HepG2 (cell line): Measurements from ENCODE around the gene KRTAP10-2. TPM values are rescaled to one million over a fixed set of nuclear protein-coding genes. Genes with fewer than 3 reads are reported as not detected.
A peak's percentile ranks its signal among the peaks of the same experiment; 100 is the strongest.

ENCODE experiments used
- ATAC-seq: fragments of 200-7000 bp; cut with Tn5 transposase; 3 replicates; pipeline ENCODE4 v1.9.1; 2020; ENCODE audit warnings: mild to moderate bottlenecking, moderate library complexity
- BruUV-seq: library from RNA; stranded (reverse); fragments of 400-500 nt; replicated peaks from 2 replicates; lab custom pipeline; 2021; lab: Mats Ljungman, UMichigan
- CTCF ChIA-PET: fragments of 300-600 bp; formaldehyde crosslinking; extraction: SDS; loops from one replicate; lab custom pipeline; 2021; ENCODE audit warnings: low total read pairs, inconsistent platforms, low intra/inter-chr PET ratio; lab: Yijun Ruan, JAX
- POLR2A ChIA-PET: fragments of 350-600 bp; sonication (Branson Sonifier 250); formaldehyde crosslinking; loops from one replicate; lab custom pipeline; 2020; ENCODE audit warnings: antibody characterized with exemption, inconsistent platforms; lab: Yijun Ruan, JAX
- DNase-seq: peaks from one replicate; pipeline ENCODE4 v3.0.0-alpha.2; 2015; ENCODE audit warnings: low spot score
- FAIRE-seq: peaks from 3 replicates; lab custom pipeline; 2011; peaks lifted over from hg19 to GRCh38; lab: Jason Lieb, UNC
- H2AFZ ChIP-seq: one replicate; pipeline ENCODE4 v1.6.1; 2011; ENCODE audit warnings: low read length, inconsistent platforms
- H3K27ac ChIP-seq: fragments of 300-600 bp; 3 replicates; pipeline ENCODE4 v1.8.0; 2011; ENCODE audit warnings: mixed run types, mild to moderate bottlenecking, mixed read lengths, low read length, inconsistent platforms; ENCODE audit not compliant: insufficient read depth; ENCODE audit errors: extremely low read length
- H3K27me3 ChIP-seq, 2 experiments: fragments of 200-600 bp in 1 of 2; 2 replicates in 1 of 2; 3 replicates in 1 of 2; pipeline versions ENCODE4 v1.6.0 to v1.8.0; 2011; ENCODE audit warnings: low read length in 2 of 2, mild to moderate bottlenecking in 2 of 2, moderate library complexity in 2 of 2, inconsistent platforms in 1 of 2; ENCODE audit not compliant: insufficient read depth in 2 of 2, control insufficient read depth in 1 of 2
- H3K36me3 ChIP-seq, 2 experiments: fragments of 200-600 bp in 1 of 2; replicated peaks in 1 of 2; 2 replicates in 1 of 2; 3 replicates in 1 of 2; pipeline versions ENCODE4 v1.5.1 to v1.8.0; 2011; ENCODE audit warnings: low read length in 2 of 2, inconsistent platforms in 1 of 2; ENCODE audit not compliant: insufficient read depth in 2 of 2, control insufficient read depth in 1 of 2
- H3K4me1 ChIP-seq: 2 replicates; pipeline ENCODE4 v1.5.1; 2012; ENCODE audit warnings: low read length, inconsistent platforms; ENCODE audit not compliant: insufficient read depth
- H3K4me2 ChIP-seq: 2 replicates; pipeline ENCODE4 v1.6.0; 2011; ENCODE audit warnings: low read depth, low read length, inconsistent platforms
- H3K4me3 ChIP-seq, 3 experiments: fragments of 200-600 bp in 1 of 3; sonication (generic), shearing (Covaris generic) in 1 of 3; replicated peaks in 1 of 3; 2 replicates each; pipeline ENCODE4 v1.5.1; 2011 to 2016; ENCODE audit warnings: low read length in 3 of 3, inconsistent platforms in 2 of 3, low read depth in 2 of 3, mild to moderate bottlenecking in 2 of 3, control low read depth in 1 of 3, mixed read lengths in 1 of 3; ENCODE audit not compliant: insufficient read depth in 1 of 3
- H3K79me2 ChIP-seq: one replicate; pipeline ENCODE4 v1.6.1; 2011; ENCODE audit warnings: low read length, inconsistent platforms; ENCODE audit not compliant: insufficient read depth
- H3K9ac ChIP-seq: 2 replicates; pipeline ENCODE4 v1.6.0; 2011; ENCODE audit warnings: mild to moderate bottlenecking, low read depth, low read length, inconsistent platforms; ENCODE audit not compliant: insufficient read depth
- H3K9me3 ChIP-seq: 2 replicates; pipeline ENCODE4 v1.5.1; 2012; ENCODE audit warnings: mild to moderate bottlenecking, low read length
- H4K20me1 ChIP-seq: 2 replicates; pipeline ENCODE4 v1.6.0; 2011; ENCODE audit warnings: inconsistent platforms, mild to moderate bottlenecking, low read length, moderate library complexity; ENCODE audit not compliant: insufficient read depth
- ATF5 ChIP-seq: sonication (generic); formaldehyde crosslinking; IDR thresholded peaks from 2 replicates; pipeline ENCODE4 v1.4.0; 2020; ENCODE audit warnings: mild to moderate bottlenecking, low read depth, missing genetic modification reagents
- CREB3 ChIP-seq: sonication (generic); formaldehyde crosslinking; IDR thresholded peaks from 2 replicates; pipeline ENCODE4 v1.5.0; 2020; ENCODE audit warnings: missing genetic modification reagents
- ELF3 ChIP-seq: IDR thresholded peaks from 2 replicates; pipeline ENCODE4 v1.6.1; 2016; ENCODE audit warnings: missing genetic modification reagents, missing compliant biosample characterization
- HNF4A ChIP-seq: sonication (generic); formaldehyde crosslinking; IDR thresholded peaks from 2 replicates; pipeline ENCODE4 v1.4.0; 2020; ENCODE audit warnings: missing genetic modification reagents
- MED1 ChIP-seq: sonication (generic); formaldehyde crosslinking; IDR thresholded peaks from 2 replicates; pipeline ENCODE4 v1.4.0; 2020; ENCODE audit warnings: missing genetic modification reagents
- NCOA2 ChIP-seq: sonication (generic); formaldehyde crosslinking; IDR thresholded peaks from 2 replicates; pipeline ENCODE4 v1.8.0; 2022; ENCODE audit warnings: inconsistent platforms
- NFE2L1 ChIP-seq: sonication (generic); formaldehyde crosslinking; IDR thresholded peaks from 2 replicates; pipeline ENCODE4 v1.4.0; 2020; ENCODE audit warnings: missing genetic modification reagents, mild to moderate bottlenecking, borderline replicate concordance
- PHF20 ChIP-seq: sonication (generic); formaldehyde crosslinking; IDR thresholded peaks from 2 replicates; pipeline ENCODE4 v1.5.0; 2020; ENCODE audit warnings: mild to moderate bottlenecking, missing genetic modification reagents
- RARA ChIP-seq: IDR thresholded peaks from 2 replicates; pipeline ENCODE4 v1.6.1; 2016; ENCODE audit warnings: missing genetic modification reagents, missing compliant biosample characterization
- RNF219 ChIP-seq: sonication (generic); formaldehyde crosslinking; IDR thresholded peaks from 2 replicates; pipeline ENCODE4 v1.5.0; 2020; ENCODE audit warnings: mild to moderate bottlenecking, missing genetic modification reagents
- SIX4 ChIP-seq: sonication (generic); formaldehyde crosslinking; IDR thresholded peaks from 2 replicates; pipeline ENCODE4 v1.4.0; 2020; ENCODE audit warnings: missing genetic modification reagents
- TBX2 ChIP-seq: sonication (generic); formaldehyde crosslinking; IDR thresholded peaks from 2 replicates; pipeline ENCODE4 v1.5.0; 2020; ENCODE audit warnings: missing genetic modification reagents, mild to moderate bottlenecking, borderline replicate concordance
- TEAD2 ChIP-seq: sonication (generic); formaldehyde crosslinking; IDR thresholded peaks from 2 replicates; pipeline ENCODE4 v1.9.0; 2021; ENCODE audit warnings: missing genetic modification reagents
- TGIF2 ChIP-seq: IDR thresholded peaks from 2 replicates; pipeline ENCODE4 v1.6.1; 2016; ENCODE audit warnings: control low read depth, missing compliant biosample characterization
- TSC22D2 ChIP-seq: sonication (generic); formaldehyde crosslinking; IDR thresholded peaks from 2 replicates; pipeline ENCODE4 v1.5.1; 2020; ENCODE audit warnings: missing genetic modification reagents, mild to moderate bottlenecking, borderline replicate concordance
- ZIK1 ChIP-seq: sonication (generic); formaldehyde crosslinking; IDR thresholded peaks from 2 replicates; pipeline ENCODE4 v1.5.0; 2020; ENCODE audit warnings: mild to moderate bottlenecking, low read depth, missing genetic modification reagents, borderline replicate concordance
- ZMYM2 ChIP-seq: sonication (generic); formaldehyde crosslinking; IDR thresholded peaks from 2 replicates; pipeline ENCODE4 v1.8.0; 2022; ENCODE audit warnings: mild to moderate bottlenecking, missing genetic modification reagents
- ZNF256 ChIP-seq: sonication (generic); formaldehyde crosslinking; conservative IDR thresholded peaks from 2 replicates; pipeline ENCODE4 v1.4.0; 2020; ENCODE audit warnings: missing genetic modification reagents
- ZNF326 ChIP-seq: sonication (generic); formaldehyde crosslinking; IDR thresholded peaks from 2 replicates; pipeline ENCODE4 v1.4.0; 2020; ENCODE audit warnings: missing genetic modification reagents, borderline replicate concordance
- ZNF510 ChIP-seq: sonication (generic); formaldehyde crosslinking; IDR thresholded peaks from 2 replicates; pipeline ENCODE4 v1.4.0; 2020; ENCODE audit warnings: low read depth, mild to moderate bottlenecking, missing genetic modification reagents
- ZNF616 ChIP-seq: sonication (generic); formaldehyde crosslinking; IDR thresholded peaks from 2 replicates; pipeline ENCODE4 v1.5.0; 2020; ENCODE audit warnings: low read depth, mild to moderate bottlenecking, missing genetic modification reagents
- ZNF619 ChIP-seq: sonication (generic); formaldehyde crosslinking; IDR thresholded peaks from 2 replicates; pipeline ENCODE4 v1.4.0; 2020; ENCODE audit warnings: mild to moderate bottlenecking, missing genetic modification reagents
- WGBS: methylation state at CpG from one replicate; pipeline ENCODE4 v1.1.6; 2017; ENCODE audit warnings: low lambda C conversion rate; 5-methylcytosine and 5-hydroxymethylcytosine counted together
- in situ Hi-C: cut with HindIII; loops from 2 replicates; pipeline ENCODE4 v1.10.0; 2017; ENCODE audit warnings: low pct_unique_long_range_greater_than_20kb; ENCODE audit not compliant: extremely low pct_ligation_motif_present
- intact Hi-C: fragments of 100-400 bp; cut with micrococcal nuclease; formaldehyde crosslinking; loops from one replicate; pipeline ENCODE4 v1.10.0; 2022; ENCODE audit not compliant: unreplicated experiment
- polyA plus RNA-seq, 8 experiments: library from polyadenylated mRNA; depleted of rRNA in 3 of 8; stranded (reverse) in 7 of 8; unstranded in 1 of 8; fragments of >200 nt; fragmentation: Illumina TruSeq in 4 of 8; extraction: Trizol in 4 of 8; gene quantifications; 2 replicates each; pipeline versions ENCODE4 v1.2.1 to v1.2.3, GENCODE V29; 2011 to 2016; ENCODE audit warnings: low read depth in 4 of 8, missing spikeins in 1 of 8, mixed read lengths in 1 of 8; ENCODE audit not compliant: insufficient read depth in 1 of 8
- total RNA-seq, 5 experiments: library from RNA; depleted of rRNA; stranded (reverse); fragments of >200 nt; fragmentation: Illumina TruSeq; extraction: Trizol; gene quantifications; 2 replicates each; pipeline ENCODE4 v1.2.3, GENCODE V29; 2016; ENCODE audit warnings: low read depth in 1 of 5

The KRTAP10-2 gene
- total and polyA plus RNA-seq, 2 of the 13 experiments (the other 11 are each of a cell fraction or from before 2014, with no cell fraction given), result not detected

- peak; percentile 95 for FAIRE-seq
- intact Hi-C loops (no loop called here), in situ Hi-C loops (no loop called here)
- peak; percentile 93 for DNase-seq
- Histone ChIP-seq H3K4me3 (peak overlapping the region in 2 of 3 experiments; percentile 48 to 56; a peak in 5 of 6 replicates), H3K4me2 (peak overlapping the region; percentile 57), H3K27ac (peak overlapping the region; percentile 16), H3K79me2 (no peaks in the 10 kb centered on the region), H3K4me1 (peaks cover 41% of the 10 kb centered on the region), H3K9ac (peak overlapping the region; percentile 47), H4K20me1 (no peaks in the 10 kb centered on the region), H2AFZ (no peak overlapping the region), H3K9me3 (no peaks in the 10 kb centered on the region), H3K36me3 (no peaks in the 10 kb centered on the region), H3K27me3 (no peaks in the 10 kb centered on the region)
- POLR2A ChIA-PET, result interaction anchor here (0.7 to 3.8 kb wide), 8 partner anchors 10 to 356 kb away, joined by 3 to 49 read pairs (median 4); partner anchors contain the start of gene PTTG1IP
- peak; percentile 78 for ATAC-seq
- CTCF ChIA-PET, result no interaction called here
- no TSS peak for BruUV-seq
- 86% methylated on average over 8 of the region's 15 CpGs for WGBS
- no peak for TF ChIP-seq HNF4A (CRISPR knock-in tag)
- TF ChIP-seq ZNF619 (CRISPR knock-in tag), result no peak
- TF ChIP-seq MED1, result peak; percentile 60; the same call in 1 of the 2 replicates
- TF ChIP-seq CREB3, result no peak
- 0 out of 2 replicates have a peak, but pooled peaks have one; percentile 12 for TF ChIP-seq RARA (CRISPR knock-in tag)
- no peak for TF ChIP-seq ZNF616 (CRISPR knock-in tag)
- TF ChIP-seq ZNF256 (CRISPR knock-in tag), result no peak
- TF ChIP-seq ELF3, result 0 out of 2 replicates have a peak, but pooled peaks have one; percentile 18
- peak; percentile 46; the same call in 1 of the 2 replicates for TF ChIP-seq TGIF2 (CRISPR knock-in tag)
- TF ChIP-seq ZNF510 (CRISPR knock-in tag), result 0 out of 2 replicates have a peak, but pooled peaks have one; percentile 37
- no peak for TF ChIP-seq TSC22D2 (CRISPR knock-in tag)
- TF ChIP-seq TBX2 (CRISPR knock-in tag), result no peak
- TF ChIP-seq NCOA2 (CRISPR knock-in tag), result peak; percentile 7; the same call in 1 of the 2 replicates
- no peak for TF ChIP-seq ATF5 (CRISPR knock-in tag)
- TF ChIP-seq ZIK1, result no peak
- no peak for TF ChIP-seq TEAD2
- peak; percentile 77 for TF ChIP-seq PHF20
- no peak for TF ChIP-seq NFE2L1 (CRISPR knock-in tag)
- TF ChIP-seq RNF219 (CRISPR knock-in tag), result no peak
- no peak for TF ChIP-seq SIX4 (CRISPR knock-in tag)
- TF ChIP-seq ZNF326 (CRISPR knock-in tag), result peak; percentile 94; the same call in 1 of the 2 replicates
- TF ChIP-seq ZMYM2 (CRISPR knock-in tag), result no peak
These were observed 34.0 kb downstream of the KRTAP10-2 start for GRCh38 chr21:44517175-44517899.
